Epithelial cell of esophagus (primary cell): Measurements from ENCODE around the gene GALNT3.

Experiments
- DNase-seq: peaks from one replicate; pipeline ENCODE4 v3.0.0; 2010; ENCODE audit warnings: low read depth
- H3K4me3 ChIP-seq: 2 replicates; pipeline ENCODE4 v1.5.1; 2011; ENCODE audit warnings: mild to moderate bottlenecking, low read length, control low read depth
- CTCF ChIP-seq: IDR thresholded peaks from 2 replicates; pipeline ENCODE4 v1.5.1; 2011; ENCODE audit warnings: low read depth, mild to moderate bottlenecking, low read length, control low read depth, inconsistent platforms; ENCODE audit not compliant: insufficient read depth; ENCODE audit errors: missing control alignments

Gene GALNT3

GRCh38 chr2:165815299-165816141 is 21.5 kb upstream of the GALNT3 start:
- TF ChIP-seq CTCF, result no peak
- no peak overlapping the region for H3K4me3 ChIP-seq
- DNase-seq, result no peak

GRCh38 chr2:165814473-165814872 is 20.4 kb upstream of the GALNT3 start:
- H3K4me3 ChIP-seq, result no peak overlapping the region
- TF ChIP-seq CTCF, result no peak
- DNase-seq, result no peak

GRCh38 chr2:165811592-165812370 is 17.7 kb upstream of the GALNT3 start:
- no peak for DNase-seq
- H3K4me3 ChIP-seq, result no peak overlapping the region
- no peak for TF ChIP-seq CTCF

GRCh38 chr2:165810418-165810817 is 16.4 kb upstream of the GALNT3 start:
- H3K4me3 ChIP-seq, result no peak overlapping the region
- DNase-seq, result no peak
- TF ChIP-seq CTCF, result no peak

GRCh38 chr2:165804719-165805118 is 10.7 kb upstream of the GALNT3 start:
- TF ChIP-seq CTCF, result no peak
- no peak overlapping the region for H3K4me3 ChIP-seq
- DNase-seq, result peak; percentile 68

GRCh38 chr2:165803123-165803760 is 9.2 kb upstream of the GALNT3 start:
- no peak for TF ChIP-seq CTCF
- DNase-seq, result no peak
- no peak overlapping the region for H3K4me3 ChIP-seq
